Limb (tissue), 2 donors: Measurements from ENCODE around the gene PNLIPRP3.

Experiments
- DNase-seq, 2 donors: peaks; one replicate each; pipeline ENCODE4 v3.0.0-alpha.2; 2016; ENCODE audit errors: extremely low spot score in 2 of 2

PNLIPRP3 gene

GRCh38 chr10:116504786-116505185 lies 77.1 kb downstream of the PNLIPRP3 start:
- no peak for DNase-seq

- DNase-seq, result no peak
Measured at GRCh38 chr10:116510565-116510964, 82.9 kb downstream of the PNLIPRP3 start.

DNA sequence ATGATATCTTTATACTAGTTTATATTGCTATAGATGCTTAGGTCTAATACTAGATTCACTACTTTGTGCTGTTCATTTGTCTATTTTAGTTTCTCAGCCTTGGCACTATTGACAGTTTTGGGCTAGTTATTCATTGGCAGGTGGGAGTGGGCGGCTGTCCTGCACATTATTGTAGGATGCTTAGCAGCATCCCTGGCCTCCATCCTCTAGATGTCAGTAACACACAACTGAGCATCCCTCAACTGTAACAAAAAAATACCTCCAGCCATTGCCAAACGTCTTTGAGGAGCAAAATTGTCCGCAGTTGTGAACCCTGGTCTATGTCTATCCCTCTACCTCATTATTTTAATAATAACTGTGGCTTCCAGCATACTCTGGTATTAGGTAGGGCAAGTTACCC lies 83.7 kb downstream of the PNLIPRP3 start:
- DNase-seq, result no peak

DNA sequence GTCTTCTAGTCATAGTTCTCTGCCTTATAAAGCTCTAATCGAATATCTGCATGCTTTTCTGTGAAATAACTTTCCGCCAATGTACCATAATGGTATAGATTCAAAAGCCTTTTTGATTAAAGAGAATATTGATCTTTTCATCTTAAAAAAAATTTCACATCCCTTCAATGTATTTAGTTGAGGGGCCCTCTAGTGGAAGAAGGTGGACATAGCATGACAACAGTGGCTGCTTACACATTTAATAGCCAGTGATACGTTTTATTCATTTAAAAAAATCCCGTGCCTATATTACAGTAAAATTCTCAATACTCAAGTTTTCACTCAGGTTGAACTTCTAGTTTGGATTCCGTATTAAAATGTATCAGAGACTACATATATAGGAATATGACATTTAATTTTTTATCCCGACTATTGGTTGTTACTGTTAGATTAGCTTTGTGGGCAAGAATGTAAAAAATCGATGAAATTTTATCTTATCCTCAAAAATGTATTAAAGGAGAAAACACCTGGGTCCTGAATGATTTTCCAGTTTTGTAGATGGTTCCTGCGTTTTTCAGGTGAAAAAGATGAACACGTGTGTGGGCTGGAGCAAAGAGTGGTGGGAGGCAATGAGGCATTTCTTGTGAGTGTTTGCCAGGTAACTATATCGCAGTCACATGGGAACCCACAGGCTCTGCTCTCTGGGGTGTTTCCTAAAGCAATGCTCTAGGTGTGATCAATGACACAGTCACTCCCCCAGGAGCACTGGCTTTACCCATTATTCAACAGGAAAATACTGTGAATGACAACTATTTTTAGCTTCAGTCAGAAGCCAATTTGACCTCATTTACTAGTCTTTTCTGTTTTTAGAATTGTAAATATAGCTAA lies 94.0 kb downstream of the PNLIPRP3 start:
- DNase-seq, result peak; percentile 35 to 38

GRCh38 chr10:116522803-116523381 lies 95.2 kb downstream of the PNLIPRP3 start:
- DNase-seq, result no peak

DNA sequence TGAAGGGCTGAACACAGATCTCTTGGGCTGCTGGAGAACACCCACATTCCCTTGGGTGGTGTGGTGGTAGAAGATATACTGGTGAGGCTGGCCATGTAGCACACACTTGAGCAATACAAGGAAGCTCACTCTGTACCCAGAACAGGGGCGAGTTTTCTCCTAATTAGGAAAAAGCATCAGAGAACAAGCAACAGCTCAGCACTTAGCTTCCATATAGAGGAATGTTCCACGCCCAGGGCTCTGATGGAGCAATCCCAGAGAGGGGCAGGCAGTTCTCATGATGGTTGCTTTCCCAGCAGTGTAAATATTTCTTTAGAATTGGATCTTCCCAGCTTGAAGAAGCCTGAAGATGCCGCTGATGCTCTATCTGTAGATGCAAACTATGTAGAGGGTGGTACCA lies 97.1 kb downstream of the PNLIPRP3 start:
- no peak for DNase-seq

GRCh38 chr10:116526219-116526618 lies 98.6 kb downstream of the PNLIPRP3 start:
- DNase-seq, result no peak
